PC-3 (cell line): ENCODE results near the gene KNDC1.

Experiments
- EZH2 ChIP-seq: fragments of 300-600 bp; sonication (generic); IDR thresholded peaks from one replicate; pipeline ENCODE4 v1.6.1; 2017; ENCODE audit warnings: antibody characterized with exemption, mild to moderate bottlenecking, low read length; ENCODE audit not compliant: unreplicated experiment
- EZH2phosphoT487 ChIP-seq: fragments of 300-600 bp; sonication (generic); IDR thresholded peaks from 2 replicates; pipeline ENCODE4 v1.6.1; 2018; ENCODE audit warnings: mild to moderate bottlenecking, antibody characterized with exemption, low read length, borderline replicate concordance
- TF ChIP-seq, protein P1 (sequence below): fragments of 300-600 bp; sonication (generic); conservative IDR thresholded peaks from 2 replicates; pipeline ENCODE4 v1.5.1; 2017; ENCODE audit warnings: antibody characterized with exemption, low read depth, mild to moderate bottlenecking, low read length

GRCh38 chr10:133191651-133192050, 31.6 kb downstream of the KNDC1 start:
- TF ChIP-seq, protein P1, sequence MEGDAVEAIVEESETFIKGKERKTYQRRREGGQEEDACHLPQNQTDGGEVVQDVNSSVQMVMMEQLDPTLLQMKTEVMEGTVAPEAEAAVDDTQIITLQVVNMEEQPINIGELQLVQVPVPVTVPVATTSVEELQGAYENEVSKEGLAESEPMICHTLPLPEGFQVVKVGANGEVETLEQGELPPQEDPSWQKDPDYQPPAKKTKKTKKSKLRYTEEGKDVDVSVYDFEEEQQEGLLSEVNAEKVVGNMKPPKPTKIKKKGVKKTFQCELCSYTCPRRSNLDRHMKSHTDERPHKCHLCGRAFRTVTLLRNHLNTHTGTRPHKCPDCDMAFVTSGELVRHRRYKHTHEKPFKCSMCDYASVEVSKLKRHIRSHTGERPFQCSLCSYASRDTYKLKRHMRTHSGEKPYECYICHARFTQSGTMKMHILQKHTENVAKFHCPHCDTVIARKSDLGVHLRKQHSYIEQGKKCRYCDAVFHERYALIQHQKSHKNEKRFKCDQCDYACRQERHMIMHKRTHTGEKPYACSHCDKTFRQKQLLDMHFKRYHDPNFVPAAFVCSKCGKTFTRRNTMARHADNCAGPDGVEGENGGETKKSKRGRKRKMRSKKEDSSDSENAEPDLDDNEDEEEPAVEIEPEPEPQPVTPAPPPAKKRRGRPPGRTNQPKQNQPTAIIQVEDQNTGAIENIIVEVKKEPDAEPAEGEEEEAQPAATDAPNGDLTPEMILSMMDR, result no peak
- TF ChIP-seq EZH2phosphoT487 (no peak), EZH2 (no peak)
